Measurements from ENCODE around the gene NEURL1B.

NEURL1B gene

DNA sequence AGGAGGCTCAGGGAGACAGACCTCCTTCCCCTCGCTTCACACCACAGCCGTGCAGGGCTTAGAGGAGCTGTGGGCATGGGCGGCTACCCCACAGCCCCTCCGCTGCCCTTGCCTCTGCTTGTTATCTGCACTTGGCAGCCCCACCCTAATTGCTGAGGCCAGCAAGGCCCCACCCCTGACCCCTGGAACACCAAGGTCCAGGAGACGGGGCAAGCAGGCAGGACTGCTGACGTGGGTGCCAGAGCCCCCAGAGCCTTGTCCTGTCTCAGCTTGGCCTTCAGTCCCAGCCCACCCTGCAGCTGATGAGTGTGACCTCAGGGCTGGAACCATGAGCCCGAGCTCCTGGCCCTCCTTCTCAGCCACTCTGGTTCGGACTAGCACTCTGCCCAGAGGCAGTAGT is 29.1 kb upstream of the NEURL1B start:
- Histone ChIP-seq H3K27me3 (peaks cover 5% of the 10 kb centered on the region), H3K9me3 (no peaks in the 10 kb centered on the region), H3K36me3 (no peaks in the 10 kb centered on the region), H3K4me1 (ENCODE audit: control insufficient read depth in 1 of 2, insufficient read depth in 1 of 2, low read depth in 1 of 2, low read length in 1 of 2) (no peaks in the 10 kb centered on the region), H3K27ac (no peak overlapping the region), H3K4me3 (ENCODE audit: low read depth in 1 of 2, low read length in 1 of 2) (no peak overlapping the region)
- TF ChIP-seq, protein P1, sequence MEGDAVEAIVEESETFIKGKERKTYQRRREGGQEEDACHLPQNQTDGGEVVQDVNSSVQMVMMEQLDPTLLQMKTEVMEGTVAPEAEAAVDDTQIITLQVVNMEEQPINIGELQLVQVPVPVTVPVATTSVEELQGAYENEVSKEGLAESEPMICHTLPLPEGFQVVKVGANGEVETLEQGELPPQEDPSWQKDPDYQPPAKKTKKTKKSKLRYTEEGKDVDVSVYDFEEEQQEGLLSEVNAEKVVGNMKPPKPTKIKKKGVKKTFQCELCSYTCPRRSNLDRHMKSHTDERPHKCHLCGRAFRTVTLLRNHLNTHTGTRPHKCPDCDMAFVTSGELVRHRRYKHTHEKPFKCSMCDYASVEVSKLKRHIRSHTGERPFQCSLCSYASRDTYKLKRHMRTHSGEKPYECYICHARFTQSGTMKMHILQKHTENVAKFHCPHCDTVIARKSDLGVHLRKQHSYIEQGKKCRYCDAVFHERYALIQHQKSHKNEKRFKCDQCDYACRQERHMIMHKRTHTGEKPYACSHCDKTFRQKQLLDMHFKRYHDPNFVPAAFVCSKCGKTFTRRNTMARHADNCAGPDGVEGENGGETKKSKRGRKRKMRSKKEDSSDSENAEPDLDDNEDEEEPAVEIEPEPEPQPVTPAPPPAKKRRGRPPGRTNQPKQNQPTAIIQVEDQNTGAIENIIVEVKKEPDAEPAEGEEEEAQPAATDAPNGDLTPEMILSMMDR (IDR thresholded peaks at IDR 0.05): no peak

- H3K4me3 ChIP-seq (ENCODE audit: low read depth in 1 of 2, low read length in 1 of 2): no peak overlapping the region
- H3K4me1 ChIP-seq (ENCODE audit: control insufficient read depth in 1 of 2, insufficient read depth in 1 of 2, low read depth in 1 of 2, low read length in 1 of 2): no peaks in the 10 kb centered on the region
- TF ChIP-seq, protein P1 (IDR thresholded peaks at IDR 0.05): no peak
- no peaks in the 10 kb centered on the region for H3K9me3 ChIP-seq
- H3K36me3 ChIP-seq: no peaks in the 10 kb centered on the region
- H3K27ac ChIP-seq: no peak overlapping the region
- no peaks in the 10 kb centered on the region for H3K27me3 ChIP-seq
Observed at GRCh38 chr5:172612771-172613170, 28.3 kb upstream of the NEURL1B start.

DNA sequence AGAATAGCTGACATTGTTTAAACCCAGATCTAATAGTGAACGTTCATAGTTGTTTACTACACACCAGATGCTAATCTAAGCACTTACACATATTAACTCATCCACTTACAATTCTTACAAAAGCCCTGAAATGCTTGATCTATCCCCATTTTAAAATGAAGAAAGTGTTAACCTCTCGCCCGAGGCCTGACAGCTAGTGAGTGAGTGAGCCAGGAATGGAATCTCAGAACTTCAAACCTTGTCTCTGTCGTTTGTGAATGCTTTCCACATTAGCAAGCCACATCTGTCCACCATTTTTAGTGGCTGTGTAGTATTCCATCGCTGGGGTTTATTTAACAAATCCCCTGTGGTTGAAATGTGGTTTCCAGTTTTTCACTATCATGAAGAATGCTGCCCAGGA is 24.9 kb upstream of the NEURL1B start:
- no peaks in the 10 kb centered on the region for H3K36me3 ChIP-seq
- no peak overlapping the region for H3K4me3 ChIP-seq (ENCODE audit: low read depth in 1 of 2, low read length in 1 of 2)
- TF ChIP-seq, protein P1 (IDR thresholded peaks at IDR 0.05): no peak
- no peak overlapping the region for H3K27ac ChIP-seq
- H3K9me3 ChIP-seq: no peaks in the 10 kb centered on the region
- H3K4me1 ChIP-seq (ENCODE audit: control insufficient read depth in 1 of 2, insufficient read depth in 1 of 2, low read depth in 1 of 2, low read length in 1 of 2): no peaks in the 10 kb centered on the region
- H3K27me3 ChIP-seq: no peaks in the 10 kb centered on the region

DNA sequence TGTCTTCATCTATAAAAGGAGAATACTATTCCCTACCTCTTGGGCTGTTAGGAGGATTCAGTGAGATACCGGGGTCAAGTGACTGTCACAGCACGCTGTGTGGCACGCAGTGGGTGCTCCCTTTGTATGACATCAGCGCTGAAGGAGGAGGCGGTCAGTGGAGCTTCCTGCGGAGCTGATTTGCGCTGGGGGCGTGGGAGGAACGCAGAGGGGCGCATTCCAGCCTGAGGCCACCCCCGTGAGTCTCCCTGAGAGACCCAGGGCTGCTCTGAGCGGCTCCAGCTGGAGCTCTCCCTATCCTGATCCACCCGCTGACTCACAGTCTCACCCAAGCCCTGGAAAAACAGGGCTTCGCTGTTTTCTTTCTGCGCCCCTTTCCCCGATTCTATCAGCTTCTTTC is 24.3 kb upstream of the NEURL1B start:
- TF ChIP-seq, protein P1 (IDR thresholded peaks at IDR 0.05): no peak
- H3K27ac ChIP-seq: no peak overlapping the region
- no peaks in the 10 kb centered on the region for H3K36me3 ChIP-seq
- no peak overlapping the region for H3K4me3 ChIP-seq (ENCODE audit: low read depth in 1 of 2, low read length in 1 of 2)
- no peaks in the 10 kb centered on the region for H3K9me3 ChIP-seq
- H3K4me1 ChIP-seq (ENCODE audit: control insufficient read depth in 1 of 2, insufficient read depth in 1 of 2, low read depth in 1 of 2, low read length in 1 of 2): no peaks in the 10 kb centered on the region
- H3K27me3 ChIP-seq: no peaks in the 10 kb centered on the region

GRCh38 chr5:172617817-172618216 is 23.2 kb upstream of the NEURL1B start:
- Histone ChIP-seq H3K27ac (no peak overlapping the region), H3K27me3 (no peaks in the 10 kb centered on the region), H3K4me1 (ENCODE audit: control insufficient read depth in 1 of 2, insufficient read depth in 1 of 2, low read depth in 1 of 2, low read length in 1 of 2) (no peaks in the 10 kb centered on the region), H3K9me3 (no peaks in the 10 kb centered on the region), H3K4me3 (ENCODE audit: low read depth in 1 of 2, low read length in 1 of 2) (no peak overlapping the region), H3K36me3 (no peaks in the 10 kb centered on the region)
- TF ChIP-seq, protein P1 (IDR thresholded peaks at IDR 0.05): no peak
